Stimulated activated CD4-positive, alpha-beta T cell treated with anti-CD3 and anti-CD28 coated beads, Interleukin-12 subunit alpha, Interleukin-12 subunit beta, amount 100 ng/mL, for 48 hours (primary cell): ENCODE results near the gene CDC42BPB.
"Not testable (repeated sequence)": the region's sequence is repeated elsewhere in the genome, so short reads cannot be mapped to it uniquely, and the experiment has no call there.

ENCODE experiments used
- DNase-seq, 3 donors: peaks; one replicate each; pipeline ENCODE4 v3.0.0-alpha.2; 2020; ENCODE audit warnings: low read depth in 2 of 3, low spot score in 1 of 3

CDC42BPB gene

DNA sequence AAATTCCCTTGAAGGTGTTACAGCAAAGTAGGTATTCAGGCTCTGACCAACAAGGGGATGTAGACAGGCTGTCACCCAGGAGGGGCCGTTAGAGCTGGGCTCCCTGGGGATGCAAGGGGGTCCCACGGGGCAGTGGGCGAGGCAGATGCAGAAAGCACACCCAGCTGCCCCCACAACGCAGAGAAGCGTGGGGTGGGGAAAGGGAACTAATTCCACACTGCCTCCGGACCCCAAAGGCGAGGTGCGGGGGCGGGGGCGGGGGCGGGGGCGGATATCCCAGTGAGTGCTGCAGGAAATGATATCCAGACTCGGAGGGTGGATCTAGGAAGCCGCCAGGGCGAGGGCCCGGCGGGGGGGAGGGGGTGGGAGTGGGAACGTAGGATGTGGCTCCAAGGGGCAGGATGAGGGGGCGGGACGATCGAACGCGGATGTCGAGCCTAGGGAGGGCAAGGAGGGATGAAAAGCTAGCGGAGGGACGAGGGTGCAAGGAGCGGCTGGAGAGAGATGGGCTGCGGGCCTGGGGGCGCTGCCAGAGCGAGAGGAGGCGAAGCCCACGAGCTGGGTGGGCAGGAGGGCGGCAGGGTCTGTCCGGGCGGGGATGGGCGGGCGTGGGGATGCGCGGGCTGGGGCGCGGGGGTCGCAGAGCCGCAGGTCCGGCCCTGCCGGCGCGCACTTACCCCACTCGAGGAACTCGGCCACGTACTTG is 874 bp downstream of the CDC42BPB start:
- DNase-seq, result no peak

- DNase-seq, result no peak
Measured at GRCh38 chr14:103055695-103056094, 1.7 kb downstream of the CDC42BPB start.

DNA sequence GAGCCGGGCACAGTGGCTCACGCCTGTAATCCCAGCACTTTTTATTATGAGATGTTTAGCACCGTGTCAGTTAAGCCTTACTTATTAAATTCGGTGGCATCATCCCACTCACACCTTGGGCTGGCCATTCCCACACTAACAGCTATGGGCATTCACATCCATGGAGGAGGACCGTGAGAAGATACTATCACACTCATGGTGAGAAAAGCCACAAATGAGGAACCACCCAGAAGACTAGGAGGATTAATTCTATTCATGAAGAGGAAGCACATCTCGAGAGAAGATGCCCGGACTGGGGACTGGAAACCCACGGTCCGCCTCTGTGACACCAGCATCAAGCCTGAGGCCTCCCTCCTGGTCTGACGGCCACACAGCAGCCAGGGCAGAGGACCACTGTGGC is 4.9 kb downstream of the CDC42BPB start:
- DNase-seq, result no peak

- DNase-seq, result no peak
Measured at GRCh38 chr14:103050935-103051334, 6.4 kb downstream of the CDC42BPB start.

- not testable (repeated sequence) for DNase-seq
Measured at GRCh38 chr14:103047453-103047852, 9.9 kb downstream of the CDC42BPB start.

GRCh38 chr14:103045371-103045869 is 11.9 kb downstream of the CDC42BPB start:
- no peak for DNase-seq

DNA sequence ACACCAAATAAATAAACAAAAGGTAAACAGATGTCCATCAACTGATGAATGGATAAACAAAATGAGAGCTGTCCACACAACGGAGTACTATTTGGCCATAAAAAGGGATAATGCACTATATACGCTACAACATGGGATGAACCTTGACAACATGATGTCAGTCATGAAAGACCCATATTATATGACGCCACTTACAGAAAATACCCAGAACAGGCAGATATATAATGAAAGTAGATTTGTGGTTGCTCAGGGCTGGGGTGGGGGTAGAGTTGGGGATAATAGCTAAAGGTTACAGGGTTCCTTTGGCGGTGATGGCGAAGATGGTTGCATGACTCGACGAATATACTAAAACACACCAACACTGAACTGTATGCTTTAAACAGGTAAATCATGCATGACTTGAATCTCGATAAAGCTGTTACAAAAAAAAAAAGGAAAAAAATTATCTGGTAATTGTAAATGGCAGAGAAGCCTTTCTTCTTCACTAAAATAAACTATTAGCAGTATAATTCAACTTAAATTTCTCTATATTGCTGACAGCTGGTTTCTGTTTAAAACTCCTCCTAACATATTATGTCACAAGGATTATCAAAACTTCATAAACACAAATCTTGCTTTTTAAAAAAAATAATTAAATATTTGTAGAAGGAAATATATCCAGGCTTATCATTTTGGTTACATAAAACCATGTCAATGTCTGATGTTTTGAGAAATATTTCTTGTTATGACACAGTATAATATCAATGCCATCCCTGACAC is 13.9 kb downstream of the CDC42BPB start:
- no peak for DNase-seq

GRCh38 chr14:103041464-103041863 is 15.9 kb downstream of the CDC42BPB start:
- DNase-seq, result no peak

DNA sequence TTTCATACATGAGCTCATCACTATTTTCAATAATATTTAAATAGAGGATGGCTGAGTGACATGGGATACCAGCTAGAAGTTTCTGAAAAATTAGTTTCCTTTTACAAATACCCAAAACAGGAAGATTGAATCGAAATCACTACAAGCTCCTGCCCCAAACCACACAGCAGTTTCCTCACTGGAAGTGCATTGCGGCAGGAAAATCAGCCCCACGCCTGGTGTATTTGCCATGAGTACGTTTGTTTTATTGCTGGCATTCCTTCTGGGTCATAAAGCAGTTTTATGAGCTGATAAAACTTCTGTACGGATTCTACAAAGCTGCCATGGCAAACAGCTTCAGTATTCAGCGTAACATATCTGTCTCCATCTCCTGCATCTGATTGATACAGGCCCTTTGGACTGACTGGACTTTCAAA is 23.7 kb downstream of the CDC42BPB start:
- no peak for DNase-seq

DNA sequence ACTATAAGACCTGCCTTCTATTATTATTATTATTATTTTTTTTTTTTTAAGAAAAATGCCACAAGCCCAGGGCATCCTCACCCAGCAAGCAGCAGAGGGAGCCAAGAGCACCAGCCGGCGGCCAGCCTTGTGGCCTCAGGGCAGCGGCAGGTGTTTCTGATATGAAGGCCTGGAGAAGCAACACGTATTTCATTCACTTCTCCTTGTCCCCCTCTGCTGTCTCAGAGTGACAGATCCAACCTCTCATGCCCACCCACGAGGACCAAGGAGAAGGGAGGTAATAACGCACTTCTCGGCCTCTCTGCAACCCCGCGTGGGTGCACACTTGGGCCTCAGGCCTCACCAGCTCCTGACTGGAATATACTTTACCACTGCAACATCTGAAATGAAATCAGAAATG is 25.4 kb downstream of the CDC42BPB start:
- no peak for DNase-seq

- DNase-seq, result no peak
Measured at GRCh38 chr14:103031566-103031911, 25.8 kb downstream of the CDC42BPB start.

DNA sequence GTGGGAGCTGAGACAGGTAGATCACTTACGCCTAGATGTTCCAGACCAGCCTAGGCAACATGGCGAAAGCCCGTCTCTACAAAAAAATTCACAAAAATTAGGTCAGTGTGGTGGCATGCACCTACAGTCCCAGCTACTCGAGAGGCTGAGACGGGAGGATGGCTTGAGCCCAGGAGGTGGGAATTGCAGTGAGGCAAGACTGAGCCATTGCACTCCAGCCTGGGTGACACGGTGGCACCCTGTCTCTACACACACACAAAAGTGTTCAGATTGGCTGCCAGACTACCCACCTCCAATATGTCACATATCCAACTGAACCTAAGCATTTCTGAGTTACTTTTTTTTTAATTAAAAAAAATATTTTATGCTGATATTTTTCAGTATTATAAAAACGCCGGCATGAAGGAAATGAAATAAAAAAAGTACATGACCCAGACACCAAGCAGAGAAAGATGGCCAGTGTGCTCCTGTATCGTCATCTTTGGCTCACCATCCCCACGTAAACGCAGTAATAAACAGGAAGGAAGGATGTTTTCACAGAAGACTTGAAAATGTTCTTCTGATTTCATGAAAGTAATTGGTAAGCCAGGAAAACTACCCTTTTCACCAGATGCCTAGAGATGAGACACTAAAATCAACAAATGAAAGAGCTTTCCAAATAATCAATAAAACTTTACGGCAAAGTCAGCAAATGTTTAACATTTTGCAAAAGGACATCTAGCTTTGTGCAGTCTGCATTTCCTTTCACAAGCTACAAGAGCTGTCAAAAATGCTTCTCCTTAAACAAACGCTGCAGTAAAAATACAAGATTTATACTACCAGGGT is 26.4 kb downstream of the CDC42BPB start:
- DNase-seq, result no peak

GRCh38 chr14:103029936-103030335 is 27.4 kb downstream of the CDC42BPB start:
- no peak for DNase-seq

GRCh38 chr14:103028772-103029171 is 28.6 kb downstream of the CDC42BPB start:
- DNase-seq, result no peak

DNA sequence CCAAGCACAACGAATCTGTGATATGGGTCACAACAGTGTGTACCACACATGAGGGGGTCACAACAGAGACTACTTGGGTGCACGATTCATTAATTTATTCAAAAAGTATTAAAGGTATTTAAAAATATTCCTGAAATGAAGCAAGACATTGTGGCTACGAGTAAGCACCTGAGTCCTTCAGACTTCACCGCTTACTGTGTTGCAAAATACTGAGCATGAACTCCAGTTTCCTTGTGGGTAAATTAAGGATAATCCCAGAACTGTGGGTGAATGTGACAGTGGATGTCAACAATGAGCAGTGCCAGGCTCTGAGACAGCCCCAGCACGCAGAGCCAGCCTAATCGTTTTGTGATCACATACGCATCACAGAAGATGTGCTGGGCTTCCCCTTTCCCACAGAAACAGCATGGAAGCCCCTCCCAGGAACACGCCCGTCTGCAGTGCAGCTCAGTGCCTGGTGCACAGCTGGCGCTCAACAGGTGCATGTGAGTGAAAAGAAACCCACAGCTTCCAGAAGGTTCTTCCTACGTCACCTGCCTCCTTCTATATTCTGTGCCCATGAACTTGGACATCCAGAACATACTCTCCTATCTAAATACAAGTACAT is 29.1 kb downstream of the CDC42BPB start:
- no peak for DNase-seq

- no peak for DNase-seq
Measured at GRCh38 chr14:103027451-103027850, 29.9 kb downstream of the CDC42BPB start.

DNA sequence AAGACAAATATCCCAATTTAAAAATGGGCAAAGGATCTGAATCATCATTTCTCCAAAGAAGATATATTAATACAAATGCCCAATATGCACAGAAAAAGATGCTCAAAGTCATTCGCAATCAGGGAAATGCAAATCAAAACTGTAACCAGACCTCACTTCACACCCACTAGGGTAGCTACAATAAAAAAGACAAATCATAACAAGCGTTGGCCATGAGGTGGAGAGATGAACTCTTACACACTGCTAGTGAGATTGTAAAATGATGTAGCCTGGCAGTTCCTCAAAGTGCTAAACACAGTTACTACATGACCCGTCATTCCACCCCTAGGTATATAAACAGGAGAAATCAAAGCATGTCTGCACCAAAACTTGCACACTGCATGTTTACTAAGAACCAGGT is 30.4 kb downstream of the CDC42BPB start:
- DNase-seq, result no peak

GRCh38 chr14:103026196-103026595 is 31.2 kb downstream of the CDC42BPB start:
- DNase-seq, result not testable (repeated sequence)

DNA sequence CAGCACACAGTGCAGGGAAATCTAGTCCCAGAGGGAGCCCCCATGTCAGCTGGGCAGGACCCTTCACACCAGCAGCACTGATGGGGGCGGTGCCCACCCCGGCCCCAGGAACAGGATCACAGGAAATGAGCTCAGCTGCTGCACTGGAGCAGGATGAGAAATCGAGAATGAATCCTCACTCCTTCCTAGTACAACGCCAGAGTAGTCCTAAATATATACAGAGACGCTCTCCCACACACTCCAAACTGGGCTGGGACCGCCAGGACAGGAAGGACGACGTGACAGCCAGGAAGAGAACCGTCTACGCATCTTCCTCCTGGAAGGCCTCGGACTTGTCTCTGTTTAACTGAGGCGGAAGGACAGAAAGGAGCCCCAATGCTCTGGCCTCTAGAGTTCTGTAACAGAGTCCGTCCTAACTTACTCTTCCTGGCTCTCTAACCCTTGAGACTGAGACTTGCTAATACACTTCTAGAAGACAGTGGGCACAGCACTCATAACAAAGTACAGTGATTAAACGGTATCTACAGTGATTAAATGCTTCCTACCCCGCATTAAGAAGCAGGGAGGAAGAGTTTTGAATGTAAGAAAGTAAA is 33.4 kb downstream of the CDC42BPB start:
- DNase-seq, result no peak

DNA sequence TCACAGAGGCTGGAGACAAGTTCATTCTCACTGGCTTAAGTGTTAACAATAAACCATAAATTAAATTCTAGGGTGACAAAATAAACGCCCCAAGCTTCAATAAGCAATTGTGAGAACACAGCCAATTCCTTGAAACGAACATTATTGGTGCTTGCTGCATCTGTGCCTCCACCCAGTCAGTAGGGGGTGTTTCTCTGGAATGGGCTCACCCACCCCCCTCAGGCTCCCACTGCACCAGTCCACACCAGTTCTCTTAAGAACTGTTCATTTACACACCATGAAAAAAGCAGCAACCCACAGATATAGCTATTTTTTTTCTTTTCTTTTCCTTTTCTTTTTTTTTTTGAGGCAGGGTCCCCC is 34.7 kb downstream of the CDC42BPB start:
- DNase-seq, result no peak
